HEK293T (cell line): ENCODE data around the gene MGST3.

ENCODE experiments used
- BHLHE40 ChIP-seq: fragments of 450-650 bp; IDR thresholded peaks from 2 replicates; pipeline ENCODE4 v1.6.1; 2016; ENCODE audit warnings: mild to moderate bottlenecking, moderate library complexity, borderline replicate concordance
- CTBP1 ChIP-seq: fragments of 450-650 bp; IDR thresholded peaks from 2 replicates; pipeline ENCODE4 v1.6.1; 2016; ENCODE audit warnings: borderline replicate concordance
- FOXM1 ChIP-seq: fragments of 450-650 bp; IDR thresholded peaks from 2 replicates; pipeline ENCODE4 v1.6.1; 2017; ENCODE audit warnings: mild to moderate bottlenecking, borderline replicate concordance
- SP1 ChIP-seq: fragments of 450-650 bp; IDR thresholded peaks from 2 replicates; pipeline ENCODE4 v1.6.1; 2017

DNA sequence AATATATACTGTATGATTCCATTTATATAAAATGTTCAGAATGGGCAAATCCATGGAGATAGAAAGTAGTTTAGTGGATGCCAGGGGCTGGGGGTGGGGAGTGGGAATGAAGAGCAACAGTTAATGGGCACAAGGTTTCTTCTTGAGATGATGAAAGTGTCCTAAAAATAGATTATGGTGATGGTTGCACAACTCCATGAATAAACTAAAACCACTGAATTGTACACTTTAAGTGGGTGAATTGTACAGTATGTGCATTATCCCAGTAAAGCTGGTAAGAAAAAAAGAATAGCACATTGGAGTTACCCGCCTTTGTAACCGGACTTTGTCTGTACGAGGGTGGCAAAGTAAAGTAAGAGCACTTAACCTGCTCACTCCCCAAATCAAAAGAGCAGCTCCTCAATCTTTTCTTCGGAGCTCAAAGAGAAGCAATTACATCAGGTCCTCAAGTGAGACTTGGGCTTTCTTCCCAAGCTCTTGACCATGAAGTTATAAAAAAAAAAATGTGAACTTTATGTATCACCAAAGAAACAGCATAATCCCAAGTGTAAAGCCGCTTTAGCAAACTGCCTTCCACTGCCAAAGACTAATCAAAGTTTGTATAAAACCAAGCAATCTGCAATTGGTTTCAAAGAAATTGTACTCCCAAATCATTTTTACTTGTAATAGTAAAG is 35.3 kb downstream of the MGST3 start:
- TF ChIP-seq BHLHE40 (no peak), SP1 (no peak), CTBP1 (no peak), FOXM1 (no peak)
